WTC11 (cell line): Measurements from ENCODE around the gene ARSK. TPM values are rescaled to one million over a fixed set of nuclear protein-coding genes. Genes with fewer than 3 reads are reported as not detected.

Source experiments
- ATF1 ChIP-seq: sonication (generic); formaldehyde crosslinking; IDR thresholded peaks from 2 replicates; pipeline ENCODE4 v1.8.1; 2023; ENCODE audit warnings: mild to moderate bottlenecking, moderate library complexity, missing genetic modification reagents
- FOXK1 ChIP-seq: sonication (generic); formaldehyde crosslinking; IDR thresholded peaks from 2 replicates; pipeline ENCODE4 v1.8.0; 2022; ENCODE audit warnings: mild to moderate bottlenecking, moderate library complexity, missing genetic modification reagents
- IRF2 ChIP-seq: sonication (generic); formaldehyde crosslinking; IDR thresholded peaks from 2 replicates; pipeline ENCODE4 v1.8.0; 2022; ENCODE audit warnings: low read depth, missing genetic modification reagents, borderline replicate concordance
- JUN ChIP-seq: sonication (generic); formaldehyde crosslinking; IDR thresholded peaks from 2 replicates; pipeline ENCODE4 v1.8.0; 2023; ENCODE audit warnings: mild to moderate bottlenecking, missing genetic modification reagents
- NR3C1 ChIP-seq: sonication (generic); formaldehyde crosslinking; conservative IDR thresholded peaks from 2 replicates; pipeline ENCODE4 v1.8.1; 2023; ENCODE audit warnings: low read depth, mild to moderate bottlenecking, missing genetic modification reagents
- OVOL2 ChIP-seq: fragments of 250-450 bp; sonication (Bioruptor Pico); IDR thresholded peaks from 2 replicates; pipeline ENCODE4 v1.9.0; 2021; ENCODE audit warnings: mild to moderate bottlenecking, borderline replicate concordance
- PRRX2 ChIP-seq: fragments of 250-450 bp; sonication (Bioruptor Pico); IDR thresholded peaks from 2 replicates; pipeline ENCODE4 v1.8.0; 2021; ENCODE audit warnings: mild to moderate bottlenecking
- SOX15 ChIP-seq: fragments of 250-450 bp; sonication (Bioruptor Pico); IDR thresholded peaks from 2 replicates; pipeline ENCODE4 v1.9.0; 2021; ENCODE audit warnings: mild to moderate bottlenecking
- ZBTB21 ChIP-seq: sonication (generic); formaldehyde crosslinking; IDR thresholded peaks from 2 replicates; pipeline ENCODE4 v1.8.1; 2023; ENCODE audit warnings: mild to moderate bottlenecking, missing genetic modification reagents, borderline replicate concordance
- ZNF263 ChIP-seq: sonication (generic); formaldehyde crosslinking; IDR thresholded peaks from 2 replicates; pipeline ENCODE4 v1.8.1; 2022; ENCODE audit warnings: low read depth, mild to moderate bottlenecking, moderate library complexity, missing genetic modification reagents
- ZNF396 ChIP-seq: fragments of 250-450 bp; sonication (Bioruptor Pico); IDR thresholded peaks from 2 replicates; pipeline ENCODE4 v1.8.0; 2021; ENCODE audit warnings: mild to moderate bottlenecking, moderate library complexity, borderline replicate concordance
- total RNA-seq: library from RNA; stranded (reverse); gene quantifications from 3 replicates; pipeline ENCODE4 v1.2.3, GENCODE V29; 2021
- TF ChIP-seq, protein P1 (sequence below): sonication (generic); formaldehyde crosslinking; IDR thresholded peaks from 2 replicates; pipeline ENCODE4 v1.8.1; 2022; ENCODE audit warnings: mild to moderate bottlenecking, moderate library complexity, missing genetic modification reagents
- TF ChIP-seq, protein P2 (sequence below): sonication (generic); formaldehyde crosslinking; IDR thresholded peaks from 2 replicates; pipeline ENCODE4 v1.8.1; 2023; ENCODE audit warnings: mild to moderate bottlenecking, missing genetic modification reagents
- TF ChIP-seq, protein P3 (sequence below): sonication (generic); formaldehyde crosslinking; conservative IDR thresholded peaks from 2 replicates; pipeline ENCODE4 v1.8.1; 2023; ENCODE audit warnings: mild to moderate bottlenecking, low read depth, missing genetic modification reagents, moderate library complexity
- TF ChIP-seq, protein P4 (sequence below): sonication (generic); formaldehyde crosslinking; IDR thresholded peaks from 2 replicates; pipeline ENCODE4 v1.8.0; 2022; ENCODE audit warnings: mild to moderate bottlenecking, missing genetic modification reagents
- TF ChIP-seq, protein P5 (sequence below): fragments of 250-450 bp; sonication (Bioruptor Pico); IDR thresholded peaks from 2 replicates; pipeline ENCODE4 v1.9.0; 2021; ENCODE audit warnings: moderate library complexity, mild to moderate bottlenecking, inconsistent platforms, borderline replicate concordance

The ARSK gene
- total RNA-seq, 1 experiment from 2014 or later: 15.1 TPM

DNA sequence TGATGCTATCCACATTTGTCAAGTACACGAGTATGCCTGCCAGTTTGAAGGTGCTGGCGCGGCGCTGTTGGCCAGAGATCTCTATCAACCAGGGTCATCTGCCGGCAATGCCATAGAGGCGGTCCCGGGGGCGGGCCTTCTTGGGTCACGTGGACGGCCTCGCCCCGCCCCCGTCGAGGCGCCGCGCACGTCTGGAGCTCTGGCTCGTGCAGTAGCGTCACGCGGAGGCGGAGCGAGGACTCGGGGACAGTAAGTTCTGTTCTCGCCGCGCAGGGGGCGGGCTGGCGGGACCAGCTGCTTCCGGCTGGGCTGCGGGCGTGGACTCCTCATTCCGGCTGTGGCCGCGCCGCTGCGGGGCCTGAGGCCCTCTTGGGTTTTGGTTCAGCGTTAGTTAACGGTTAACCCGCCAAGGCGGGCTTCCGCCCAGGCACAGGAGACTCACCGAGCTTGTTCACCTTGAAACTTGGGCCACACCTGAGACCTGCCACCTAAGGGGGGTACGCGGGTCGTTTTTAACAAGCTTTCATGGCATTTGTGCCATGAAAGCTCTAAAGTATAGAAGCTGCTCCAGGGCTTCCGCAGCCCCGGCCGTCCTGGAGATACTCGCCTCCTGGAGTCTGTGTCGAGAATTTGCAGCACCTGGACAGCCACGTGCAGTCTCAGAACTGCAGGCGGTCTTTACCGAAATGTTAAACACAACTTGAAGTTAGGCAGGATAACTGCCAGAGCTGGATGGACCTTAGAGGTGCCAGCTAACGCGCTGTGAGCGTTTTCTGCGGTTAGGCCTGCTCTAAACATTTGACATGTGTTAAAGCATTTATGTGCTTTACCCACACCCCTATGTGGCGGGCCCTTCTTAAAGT, 91.9 kb downstream of the ARSK start, which contains the start of gene RFESD (continued):
- TF ChIP-seq, protein P1, sequence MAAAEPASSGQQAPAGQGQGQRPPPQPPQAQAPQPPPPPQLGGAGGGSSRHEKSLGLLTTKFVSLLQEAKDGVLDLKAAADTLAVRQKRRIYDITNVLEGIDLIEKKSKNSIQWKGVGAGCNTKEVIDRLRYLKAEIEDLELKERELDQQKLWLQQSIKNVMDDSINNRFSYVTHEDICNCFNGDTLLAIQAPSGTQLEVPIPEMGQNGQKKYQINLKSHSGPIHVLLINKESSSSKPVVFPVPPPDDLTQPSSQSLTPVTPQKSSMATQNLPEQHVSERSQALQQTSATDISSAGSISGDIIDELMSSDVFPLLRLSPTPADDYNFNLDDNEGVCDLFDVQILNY (CRISPR knock-in tag): peak; percentile 77; the same call in 1 of the 2 replicates
- no peak for TF ChIP-seq ZBTB21
- TF ChIP-seq, protein P2, sequence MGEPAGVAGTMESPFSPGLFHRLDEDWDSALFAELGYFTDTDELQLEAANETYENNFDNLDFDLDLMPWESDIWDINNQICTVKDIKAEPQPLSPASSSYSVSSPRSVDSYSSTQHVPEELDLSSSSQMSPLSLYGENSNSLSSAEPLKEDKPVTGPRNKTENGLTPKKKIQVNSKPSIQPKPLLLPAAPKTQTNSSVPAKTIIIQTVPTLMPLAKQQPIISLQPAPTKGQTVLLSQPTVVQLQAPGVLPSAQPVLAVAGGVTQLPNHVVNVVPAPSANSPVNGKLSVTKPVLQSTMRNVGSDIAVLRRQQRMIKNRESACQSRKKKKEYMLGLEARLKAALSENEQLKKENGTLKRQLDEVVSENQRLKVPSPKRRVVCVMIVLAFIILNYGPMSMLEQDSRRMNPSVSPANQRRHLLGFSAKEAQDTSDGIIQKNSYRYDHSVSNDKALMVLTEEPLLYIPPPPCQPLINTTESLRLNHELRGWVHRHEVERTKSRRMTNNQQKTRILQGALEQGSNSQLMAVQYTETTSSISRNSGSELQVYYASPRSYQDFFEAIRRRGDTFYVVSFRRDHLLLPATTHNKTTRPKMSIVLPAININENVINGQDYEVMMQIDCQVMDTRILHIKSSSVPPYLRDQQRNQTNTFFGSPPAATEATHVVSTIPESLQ (CRISPR knock-in tag): no peak
- TF ChIP-seq NR3C1 (CRISPR knock-in tag): no peak
- TF ChIP-seq SOX15 (CRISPR knock-in tag): no peak
- TF ChIP-seq, protein P3, sequence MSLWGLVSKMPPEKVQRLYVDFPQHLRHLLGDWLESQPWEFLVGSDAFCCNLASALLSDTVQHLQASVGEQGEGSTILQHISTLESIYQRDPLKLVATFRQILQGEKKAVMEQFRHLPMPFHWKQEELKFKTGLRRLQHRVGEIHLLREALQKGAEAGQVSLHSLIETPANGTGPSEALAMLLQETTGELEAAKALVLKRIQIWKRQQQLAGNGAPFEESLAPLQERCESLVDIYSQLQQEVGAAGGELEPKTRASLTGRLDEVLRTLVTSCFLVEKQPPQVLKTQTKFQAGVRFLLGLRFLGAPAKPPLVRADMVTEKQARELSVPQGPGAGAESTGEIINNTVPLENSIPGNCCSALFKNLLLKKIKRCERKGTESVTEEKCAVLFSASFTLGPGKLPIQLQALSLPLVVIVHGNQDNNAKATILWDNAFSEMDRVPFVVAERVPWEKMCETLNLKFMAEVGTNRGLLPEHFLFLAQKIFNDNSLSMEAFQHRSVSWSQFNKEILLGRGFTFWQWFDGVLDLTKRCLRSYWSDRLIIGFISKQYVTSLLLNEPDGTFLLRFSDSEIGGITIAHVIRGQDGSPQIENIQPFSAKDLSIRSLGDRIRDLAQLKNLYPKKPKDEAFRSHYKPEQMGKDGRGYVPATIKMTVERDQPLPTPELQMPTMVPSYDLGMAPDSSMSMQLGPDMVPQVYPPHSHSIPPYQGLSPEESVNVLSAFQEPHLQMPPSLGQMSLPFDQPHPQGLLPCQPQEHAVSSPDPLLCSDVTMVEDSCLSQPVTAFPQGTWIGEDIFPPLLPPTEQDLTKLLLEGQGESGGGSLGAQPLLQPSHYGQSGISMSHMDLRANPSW: no peak
- TF ChIP-seq, protein P4, sequence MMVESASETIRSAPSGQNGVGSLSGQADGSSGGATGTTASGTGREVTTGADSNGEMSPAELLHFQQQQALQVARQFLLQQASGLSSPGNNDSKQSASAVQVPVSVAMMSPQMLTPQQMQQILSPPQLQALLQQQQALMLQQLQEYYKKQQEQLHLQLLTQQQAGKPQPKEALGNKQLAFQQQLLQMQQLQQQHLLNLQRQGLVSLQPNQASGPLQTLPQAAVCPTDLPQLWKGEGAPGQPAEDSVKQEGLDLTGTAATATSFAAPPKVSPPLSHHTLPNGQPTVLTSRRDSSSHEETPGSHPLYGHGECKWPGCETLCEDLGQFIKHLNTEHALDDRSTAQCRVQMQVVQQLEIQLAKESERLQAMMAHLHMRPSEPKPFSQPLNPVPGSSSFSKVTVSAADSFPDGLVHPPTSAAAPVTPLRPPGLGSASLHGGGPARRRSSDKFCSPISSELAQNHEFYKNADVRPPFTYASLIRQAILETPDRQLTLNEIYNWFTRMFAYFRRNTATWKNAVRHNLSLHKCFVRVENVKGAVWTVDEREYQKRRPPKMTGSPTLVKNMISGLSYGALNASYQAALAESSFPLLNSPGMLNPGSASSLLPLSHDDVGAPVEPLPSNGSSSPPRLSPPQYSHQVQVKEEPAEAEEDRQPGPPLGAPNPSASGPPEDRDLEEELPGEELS: peak; percentile 74
- no peak for TF ChIP-seq ZNF263 (CRISPR knock-in tag)
- TF ChIP-seq, protein P5, sequence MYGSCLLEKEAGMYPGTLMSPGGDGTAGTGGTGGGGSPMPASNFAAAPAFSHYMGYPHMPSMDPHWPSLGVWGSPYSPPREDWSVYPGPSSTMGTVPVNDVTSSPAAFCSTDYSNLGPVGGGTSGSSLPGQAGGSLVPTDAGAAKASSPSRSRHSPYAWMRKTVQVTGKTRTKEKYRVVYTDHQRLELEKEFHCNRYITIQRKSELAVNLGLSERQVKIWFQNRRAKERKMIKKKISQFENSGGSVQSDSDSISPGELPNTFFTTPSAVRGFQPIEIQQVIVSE (CRISPR knock-in tag): no peak
- peak; percentile 60; the same call in 1 of the 2 replicates for TF ChIP-seq FOXK1
- no peak for TF ChIP-seq PRRX2 (CRISPR knock-in tag)
- TF ChIP-seq IRF2 (CRISPR knock-in tag): no peak
- TF ChIP-seq ATF1 (CRISPR knock-in tag): no peak
- no peak for TF ChIP-seq JUN (CRISPR knock-in tag)
- no peak for TF ChIP-seq ZNF396 (CRISPR knock-in tag)
- TF ChIP-seq OVOL2 (CRISPR knock-in tag): no peak
